ENCODE results near the gene CALHM6. TPM values are rescaled to one million over a fixed set of nuclear protein-coding genes. Genes with fewer than 3 reads are reported as not detected.

Gene CALHM6
- total RNA-seq, 2 experiments from 2014 or later, result 10.9 to 11.3 TPM

DNA sequence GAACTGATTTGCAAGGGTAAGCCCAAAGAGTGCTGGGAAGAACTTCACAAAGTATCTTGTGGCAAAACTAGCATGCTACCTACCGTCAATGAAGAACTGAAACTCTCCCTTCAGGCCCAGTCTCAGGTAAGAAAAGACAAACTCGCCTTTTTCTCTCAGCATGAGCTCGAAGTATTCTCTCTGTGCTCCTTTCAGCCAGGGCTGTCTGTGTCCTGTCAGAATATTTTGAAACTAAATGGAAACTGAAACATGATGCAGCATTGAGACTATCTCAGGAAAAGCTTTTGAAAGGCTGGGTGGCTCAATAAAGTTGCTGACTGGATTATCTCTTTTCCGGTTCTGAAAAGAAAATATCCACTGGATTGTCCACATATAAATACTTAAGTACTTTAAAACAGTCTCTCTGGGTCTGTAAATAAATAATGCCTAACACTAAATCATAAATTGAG lies 51.0 kb downstream of the CALHM6 start:
- Mint-ChIP-seq H3K4me3 (no peak overlapping the region), H3K27ac (no peak overlapping the region), H3K27me3 (peaks cover 2% of the 10 kb centered on the region), H3K4me1 (ENCODE audit: low read depth) (no peaks in the 10 kb centered on the region), H3K9me3 (peaks cover 7% of the 10 kb centered on the region), H3K36me3 (ENCODE audit: low read depth) (no peaks in the 10 kb centered on the region)
- TF ChIP-seq, protein P1, sequence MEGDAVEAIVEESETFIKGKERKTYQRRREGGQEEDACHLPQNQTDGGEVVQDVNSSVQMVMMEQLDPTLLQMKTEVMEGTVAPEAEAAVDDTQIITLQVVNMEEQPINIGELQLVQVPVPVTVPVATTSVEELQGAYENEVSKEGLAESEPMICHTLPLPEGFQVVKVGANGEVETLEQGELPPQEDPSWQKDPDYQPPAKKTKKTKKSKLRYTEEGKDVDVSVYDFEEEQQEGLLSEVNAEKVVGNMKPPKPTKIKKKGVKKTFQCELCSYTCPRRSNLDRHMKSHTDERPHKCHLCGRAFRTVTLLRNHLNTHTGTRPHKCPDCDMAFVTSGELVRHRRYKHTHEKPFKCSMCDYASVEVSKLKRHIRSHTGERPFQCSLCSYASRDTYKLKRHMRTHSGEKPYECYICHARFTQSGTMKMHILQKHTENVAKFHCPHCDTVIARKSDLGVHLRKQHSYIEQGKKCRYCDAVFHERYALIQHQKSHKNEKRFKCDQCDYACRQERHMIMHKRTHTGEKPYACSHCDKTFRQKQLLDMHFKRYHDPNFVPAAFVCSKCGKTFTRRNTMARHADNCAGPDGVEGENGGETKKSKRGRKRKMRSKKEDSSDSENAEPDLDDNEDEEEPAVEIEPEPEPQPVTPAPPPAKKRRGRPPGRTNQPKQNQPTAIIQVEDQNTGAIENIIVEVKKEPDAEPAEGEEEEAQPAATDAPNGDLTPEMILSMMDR (IDR thresholded peaks at IDR 0.05), result no peak
- no peak for DNase-seq
- ATAC-seq, result no peak
- ChIA-PET CTCF (interaction anchor here (1.0 to 1.8 kb wide), 5 partner anchors 15 to 68 kb away, joined by 3 to 6 read pairs (median 4); no protein-coding TSS in a partner anchor), POLR2A (no interaction called here)
- intact Hi-C loops (cut with micrococcal nuclease), result no loop called here

DNA sequence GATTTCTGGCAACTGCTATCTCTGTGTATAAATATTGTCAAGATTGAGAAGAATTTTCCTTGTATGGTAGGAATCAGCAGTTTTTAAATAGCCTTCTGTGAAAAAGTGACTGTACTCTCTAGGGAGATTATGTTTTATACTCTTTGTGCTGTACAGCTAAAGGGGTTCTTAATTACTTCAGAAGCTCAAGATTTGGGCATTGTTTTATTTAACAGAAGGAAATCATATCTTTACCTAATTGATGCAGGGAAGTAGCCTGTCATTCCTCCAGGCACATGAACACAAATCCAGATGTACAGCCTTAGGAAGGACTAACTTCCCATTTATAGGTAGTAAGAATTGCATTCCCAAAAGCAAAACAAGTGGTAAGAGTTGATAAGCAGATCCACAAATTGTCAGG lies 51.6 kb downstream of the CALHM6 start:
- H3K4me1 Mint-ChIP-seq (ENCODE audit: low read depth), result no peaks in the 10 kb centered on the region
- peaks cover 2% of the 10 kb centered on the region for H3K27me3 Mint-ChIP-seq
- DNase-seq (no peak), ATAC-seq (no peak)
- POLR2A ChIA-PET, result no interaction called here
- intact Hi-C loops (cut with micrococcal nuclease), result no loop called here
- H3K27ac Mint-ChIP-seq, result no peak overlapping the region
- no peaks in the 10 kb centered on the region for H3K36me3 Mint-ChIP-seq (ENCODE audit: low read depth)
- CTCF ChIA-PET, result interaction anchor here (1.1 to 1.8 kb wide), 5 partner anchors 21 to 68 kb away, joined by 3 to 6 read pairs (median 3); no protein-coding TSS in a partner anchor
- peaks cover 7% of the 10 kb centered on the region for H3K9me3 Mint-ChIP-seq
- H3K4me3 Mint-ChIP-seq, result no peak overlapping the region
- TF ChIP-seq, protein P1 (IDR thresholded peaks at IDR 0.05), result no peak

Other genes with a start within 250 kb of the CALHM6 start
- 10 to 100 TPM; 11.8 to 12.2 TPM for gene TSPYL4, start 207.3 kb upstream of the CALHM6 start, total RNA-seq
- 10 to 100 TPM; 38.5 to 38.6 TPM for gene TSPYL1, start 181.4 kb upstream of the CALHM6 start, total RNA-seq
- gene DSE, start 90.4 kb upstream of the CALHM6 start, total RNA-seq, result 1 to 10 TPM; 5.3 to 5.4 TPM
- gene CALHM5, start 50.3 kb downstream of the CALHM6 start, total RNA-seq, result not detected
- gene TRAPPC3L, start 84.3 kb downstream of the CALHM6 start, total RNA-seq, result not detected
- gene CALHM4, start 92.4 kb downstream of the CALHM6 start, total RNA-seq, result not detected
- 10 to 100 TPM; 44.3 to 46.0 TPM for gene RWDD1, start 110.1 kb downstream of the CALHM6 start, total RNA-seq
- under 1 TPM in 1 of 2 experiments, not detected in 1; 0.11 TPM for gene RSPH4A, start 155.1 kb downstream of the CALHM6 start, total RNA-seq
- gene ZUP1, start 207.4 kb downstream of the CALHM6 start, total RNA-seq, result 10 to 100 TPM; 25.9 to 28.4 TPM
- gene KPNA5, start 219.8 kb downstream of the CALHM6 start, total RNA-seq, result 10 to 100 TPM; 10.3 to 10.9 TPM

Data from activated CD8-positive, alpha-beta T cell treated with anti-CD3 and anti-CD28 coated beads for 36 hours (primary cell).